GM23248 (cell line): ENCODE results near the gene COPS6. TPM values are rescaled to one million over a fixed set of nuclear protein-coding genes. Genes with fewer than 3 reads are reported as not detected.

Experiments used
- DNase-seq: peaks from one replicate; pipeline ENCODE4 v3.0.0-alpha.2; 2015
- H2AFZ ChIP-seq: fragments of 200-600 bp; sonication (generic); 2 replicates; pipeline ENCODE4 v1.6.1; 2016; ENCODE audit warnings: antibody characterized with exemption
- H3F3A ChIP-seq: fragments of 200-600 bp; sonication (generic); 2 replicates; pipeline ENCODE4 v1.6.1; 2016; ENCODE audit warnings: mild to moderate bottlenecking, antibody characterized with exemption, mixed run types; ENCODE audit not compliant: insufficient read depth
- H3K27ac ChIP-seq: fragments of 200-600 bp; sonication (generic); 2 replicates; pipeline ENCODE4 v1.5.1; 2016; ENCODE audit warnings: mild to moderate bottlenecking
- H3K27me3 ChIP-seq: fragments of 200-600 bp; sonication (generic); replicated peaks from 2 replicates; pipeline ENCODE4 v1.6.1; 2016; ENCODE audit warnings: mild to moderate bottlenecking; ENCODE audit not compliant: insufficient read depth
- H3K36me3 ChIP-seq: fragments of 200-600 bp; sonication (generic); 2 replicates; pipeline ENCODE4 v1.6.1; 2016; ENCODE audit warnings: low read depth, mild to moderate bottlenecking
- H3K4me1 ChIP-seq: fragments of 200-600 bp; sonication (generic); 2 replicates; pipeline ENCODE4 v1.6.1; 2016; ENCODE audit warnings: mild to moderate bottlenecking; ENCODE audit not compliant: insufficient read depth
- H3K4me2 ChIP-seq: fragments of 200-600 bp; sonication (generic); one replicate; pipeline ENCODE4 v1.6.1; 2016; ENCODE audit warnings: mild to moderate bottlenecking; ENCODE audit not compliant: unreplicated experiment
- H3K4me3 ChIP-seq: fragments of 200-600 bp; sonication (generic); 2 replicates; pipeline ENCODE4 v1.5.1; 2016; ENCODE audit warnings: mild to moderate bottlenecking
- H3K79me2 ChIP-seq: fragments of 200-600 bp; sonication (generic); 2 replicates; pipeline ENCODE4 v1.6.1; 2016; ENCODE audit warnings: mild to moderate bottlenecking; ENCODE audit not compliant: insufficient read depth
- H3K9ac ChIP-seq: fragments of 200-600 bp; sonication (generic); 2 replicates; pipeline ENCODE4 v1.6.1; 2016; ENCODE audit warnings: mild to moderate bottlenecking
- H3K9me2 ChIP-seq: fragments of 200-600 bp; sonication (generic); 2 replicates; pipeline ENCODE4 v1.6.1; 2016; ENCODE audit warnings: mixed run types, mild to moderate bottlenecking, moderate library complexity; ENCODE audit not compliant: insufficient read depth
- H3K9me3 ChIP-seq: fragments of 200-600 bp; sonication (generic); one replicate; pipeline ENCODE4 v1.6.1; 2017; ENCODE audit warnings: low read depth
- H4K20me1 ChIP-seq: fragments of 200-600 bp; sonication (generic); 2 replicates; pipeline ENCODE4 v1.6.0; 2016; ENCODE audit not compliant: insufficient read depth
- EZH2 ChIP-seq: fragments of 200-600 bp; sonication (generic); IDR thresholded peaks from 2 replicates; pipeline ENCODE4 v1.6.1; 2018; ENCODE audit warnings: antibody characterized with exemption, mild to moderate bottlenecking; ENCODE audit not compliant: insufficient read depth, poor library complexity, severe bottlenecking
- EZH2phosphoT487 ChIP-seq: fragments of 200-600 bp; sonication (generic); IDR thresholded peaks from 2 replicates; pipeline ENCODE4 v1.6.1; 2018; ENCODE audit warnings: antibody characterized with exemption, moderate library complexity, mild to moderate bottlenecking, low read depth; ENCODE audit not compliant: insufficient read depth
- WGBS, 2 experiments: methylation state at CpG; one replicate each; pipeline ENCODE4 v1.1.6; 2015 to 2017; ENCODE audit warnings: low lambda C conversion rate in 2 of 2, low coverage in 1 of 2; ENCODE audit errors: missing lambda C conversion rate in 2 of 2; 5-methylcytosine and 5-hydroxymethylcytosine counted together
- in situ Hi-C: fragments of 300-500 bp; cut with MboI; formaldehyde crosslinking; loops from 2 replicates; pipeline ENCODE4 v1.15.0; 2020
- polyA plus RNA-seq: library from polyadenylated mRNA; unstranded; fragments of >200 nt; fragmentation: Nextera tagmentation; extraction: Ambion mirVana; gene quantifications from 2 replicates; pipeline ENCODE4 v1.2.1, GENCODE V29; 2016
- total RNA-seq: library from RNA; depleted of rRNA; stranded (reverse); fragments of >200 nt; shearing (Covaris generic); gene quantifications from 2 replicates; pipeline ENCODE4 v1.2.3, GENCODE V29; 2014

The COPS6 gene
- total and polyA plus RNA-seq, 2 experiments from 2014 or later: 79.1 to 214 TPM

DNA sequence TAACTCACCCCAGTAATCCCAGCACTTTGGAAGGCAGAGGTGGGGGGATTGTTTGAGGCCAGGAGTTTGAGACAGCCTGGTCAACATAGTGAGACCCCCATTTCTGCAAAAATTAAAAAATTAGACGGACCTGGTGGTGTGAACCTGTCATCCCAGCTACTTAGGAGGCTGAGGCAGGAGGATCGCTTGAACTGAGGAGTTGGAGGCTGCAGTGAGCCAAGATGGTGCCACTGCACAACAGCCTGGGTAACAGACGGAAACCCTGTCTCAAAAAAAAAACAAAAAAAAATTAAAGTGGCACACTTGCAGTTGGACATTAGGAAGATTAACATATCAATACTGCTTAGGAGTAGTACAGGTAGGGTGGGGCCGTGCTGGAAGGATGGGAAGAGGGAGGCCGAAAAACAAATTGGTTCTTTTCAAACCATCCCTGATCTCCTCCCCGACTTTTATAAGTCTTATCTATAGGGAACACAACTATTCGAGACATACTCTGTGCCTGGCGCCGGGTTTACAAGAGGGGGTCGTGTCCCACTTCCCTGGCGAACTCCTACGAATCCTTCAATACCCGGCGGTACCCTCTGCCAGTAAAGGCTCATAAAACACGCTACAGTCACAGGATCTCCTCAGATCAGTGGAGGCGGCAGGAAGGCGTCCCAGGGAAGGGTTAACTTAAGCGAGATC is 29.8 kb downstream of the COPS6 start:
- 17% methylated on average over 18 of the region's 18 CpGs for WGBS, 2 experiments
- in situ Hi-C loops: no loop called here
- H2AFZ ChIP-seq: peak overlapping the region; percentile 86
- peak overlapping the region; percentile 76 for H3K4me2 ChIP-seq
- H3K9me2 ChIP-seq: no peaks in the 10 kb centered on the region
- no peaks in the 10 kb centered on the region for H3K36me3 ChIP-seq
- H3K9me3 ChIP-seq: no peaks in the 10 kb centered on the region
- no peak for DNase-seq
- peak overlapping the region; percentile 87 for H3K27ac ChIP-seq
- H3F3A ChIP-seq: peaks cover 4% of the 10 kb centered on the region
- H3K9ac ChIP-seq: peak overlapping the region; percentile 84
- H3K79me2 ChIP-seq: peaks cover 43% of the 10 kb centered on the region
- H3K4me3 ChIP-seq: peak overlapping the region; percentile 88
- no peak for TF ChIP-seq EZH2phosphoT487
- TF ChIP-seq EZH2: no peak
- H4K20me1 ChIP-seq: no peaks in the 10 kb centered on the region
- H3K4me1 ChIP-seq: peaks cover 10% of the 10 kb centered on the region; the same call in 1 of the 2 replicates
- no peaks in the 10 kb centered on the region for H3K27me3 ChIP-seq

DNA sequence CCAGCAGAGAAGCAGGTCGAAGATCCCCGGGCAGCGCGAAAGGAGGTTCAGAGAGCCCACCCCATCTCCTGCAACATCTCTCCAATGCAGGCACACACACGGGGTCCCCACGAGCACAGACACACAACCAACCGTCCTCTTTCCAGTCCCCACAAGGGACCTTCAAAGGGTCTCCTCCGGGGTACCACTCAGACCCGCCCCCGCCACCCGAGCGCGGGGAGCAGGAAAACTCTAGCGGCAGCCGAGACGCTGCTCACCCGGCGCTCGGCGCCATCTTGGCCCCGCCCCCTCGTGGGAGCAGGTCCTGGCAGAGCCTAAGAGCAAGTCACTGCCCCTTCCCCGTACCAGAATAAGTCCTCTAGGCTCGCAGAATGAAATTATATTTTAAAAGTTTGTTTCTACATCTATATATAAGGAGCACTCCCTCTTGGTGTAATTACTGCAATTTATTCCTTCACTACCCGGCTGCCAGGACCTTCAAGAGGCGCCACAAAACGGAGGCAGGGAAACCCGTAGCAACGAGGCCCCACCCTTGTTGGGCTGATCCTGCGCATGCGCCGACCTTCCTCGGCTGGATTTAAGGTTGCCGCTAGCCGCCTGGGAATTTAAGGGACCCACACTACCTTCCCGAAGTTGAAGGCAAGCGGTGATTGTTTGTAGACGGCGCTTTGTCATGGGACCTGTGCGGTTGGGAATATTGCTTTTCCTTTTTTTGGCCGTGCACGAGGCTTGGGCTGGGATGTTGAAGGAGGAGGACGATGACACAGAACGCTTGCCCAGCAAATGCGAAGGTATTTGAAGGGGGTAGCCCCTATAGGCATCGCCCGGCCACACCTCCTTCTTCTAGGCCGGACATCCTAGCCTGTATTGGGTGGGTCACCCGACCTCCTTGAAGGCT is 30.6 kb downstream of the COPS6 start, which contains the start of the genes CNPY4 and TAF6:
Gene CNPY4 (plus strand): TSS at position 563 of the 898 bp plus-strand sequence. CDS start 111 bp downstream, at position 674.
Gene TAF6 (minus strand): TSS at position 287 of the 898 bp plus-strand sequence. CDS start 5,149 bp downstream, outside the sequence.
- peak within 1 kb of the TSS; percentile 84 for H3K9ac ChIP-seq
- 1% methylated on average over 46 to 49 of the region's 49 CpGs for WGBS, 2 experiments
- in situ Hi-C loops: no loop called here

DNA sequence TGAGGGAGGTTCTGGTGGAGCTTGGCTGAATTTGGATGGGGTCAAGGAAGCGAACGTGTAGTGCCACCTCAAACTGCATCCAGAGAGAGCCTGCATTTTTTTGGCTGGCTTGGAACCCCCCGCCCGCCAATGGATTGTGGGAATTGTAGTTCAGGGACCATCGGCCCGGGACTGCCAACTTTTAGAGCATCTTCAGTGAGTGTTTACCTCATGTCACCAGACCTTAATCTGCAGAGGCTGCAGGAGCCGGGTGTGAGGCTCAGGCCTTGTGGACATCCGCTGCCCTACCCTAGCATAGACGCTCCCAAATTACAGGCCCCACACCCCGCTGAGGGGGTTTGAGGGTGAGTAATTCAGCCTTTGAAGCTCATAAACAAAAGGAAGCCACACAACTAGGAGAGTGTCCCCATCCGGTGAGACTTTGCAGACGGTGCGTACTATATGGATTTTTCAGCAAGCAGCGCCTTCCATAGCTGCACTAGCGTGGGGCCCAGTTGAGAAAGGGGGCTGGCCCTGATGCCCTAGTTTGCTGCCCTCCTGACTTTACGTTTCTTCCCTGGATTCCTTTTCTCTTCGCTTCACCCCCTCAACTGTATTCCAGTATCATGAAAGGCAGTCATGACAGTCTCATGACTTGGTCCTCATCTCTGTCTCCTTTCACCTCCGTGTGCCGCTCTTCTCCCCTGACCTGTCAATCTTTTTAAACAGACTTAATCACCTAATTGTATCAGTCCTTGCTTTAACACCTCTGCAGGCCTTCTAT is 31.4 kb downstream of the COPS6 start:
- Histone ChIP-seq H4K20me1 (no peaks in the 10 kb centered on the region), H3K4me1 (peaks cover 10% of the 10 kb centered on the region; the same call in 1 of the 2 replicates), H3K36me3 (no peaks in the 10 kb centered on the region), H2AFZ (peak overlapping the region; percentile 86), H3K9me3 (no peaks in the 10 kb centered on the region), H3K4me3 (peak overlapping the region; percentile 88), H3K9me2 (no peaks in the 10 kb centered on the region), H3K27me3 (no peaks in the 10 kb centered on the region), H3K9ac (peak overlapping the region; percentile 84), H3F3A (peaks cover 4% of the 10 kb centered on the region), H3K27ac (peak overlapping the region; percentile 87), H3K79me2 (peaks cover 43% of the 10 kb centered on the region), H3K4me2 (peak overlapping the region; percentile 76)
- 6 to 11% methylated on average over 19 of the region's 19 CpGs for WGBS, 2 experiments
- in situ Hi-C loops: no loop called here
- DNase-seq: peak; percentile 83
- TF ChIP-seq EZH2 (no peak), EZH2phosphoT487 (no peak)

More for the DNA sequence above, 30.6 kb downstream of the COPS6 start, which contains the start of the genes CNPY4 and TAF6:
- DNase-seq: peak; percentile 97
- H3K79me2 ChIP-seq: peaks cover 43% of the 10 kb centered on the region
- TF ChIP-seq EZH2phosphoT487 (no peak), EZH2 (no peak)
- peak within 1 kb of the TSS; percentile 86 for H2AFZ ChIP-seq
- H3F3A ChIP-seq: peaks cover 4% of the 10 kb centered on the region
- no peaks in the 10 kb centered on the region for H3K9me2 ChIP-seq
- H4K20me1 ChIP-seq: no peaks in the 10 kb centered on the region
- peak within 1 kb of the TSS; percentile 87 for H3K27ac ChIP-seq
- peaks cover 10% of the 10 kb centered on the region; the same call in 1 of the 2 replicates for H3K4me1 ChIP-seq
- no peaks in the 10 kb centered on the region for H3K36me3 ChIP-seq
- peak within 1 kb of the TSS; percentile 88 for H3K4me3 ChIP-seq
- no peaks in the 10 kb centered on the region for H3K9me3 ChIP-seq
- no peaks in the 10 kb centered on the region for H3K27me3 ChIP-seq
- peak within 1 kb of the TSS; percentile 76 for H3K4me2 ChIP-seq

DNA sequence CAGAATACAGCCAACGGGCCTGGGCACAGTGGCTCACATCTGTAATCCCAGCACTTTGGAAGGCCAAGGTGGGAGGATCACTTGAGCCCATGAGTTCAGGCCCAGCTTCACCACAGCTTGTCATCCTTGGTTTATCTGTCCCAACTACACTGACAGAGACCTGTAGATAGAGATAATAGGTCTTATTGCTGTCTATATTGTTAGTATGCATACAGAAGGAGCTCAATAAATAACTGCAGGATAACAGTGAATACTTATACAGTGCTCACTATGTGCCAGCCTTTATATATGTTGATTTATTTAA is 31.9 kb downstream of the COPS6 start:
- no peak for DNase-seq
- Histone ChIP-seq H3K4me2 (peak overlapping the region; percentile 76), H3K79me2 (peaks cover 46% of the 10 kb centered on the region), H3F3A (peaks cover 4% of the 10 kb centered on the region), H3K4me3 (peak overlapping the region; percentile 88), H4K20me1 (no peaks in the 10 kb centered on the region), H3K27me3 (no peaks in the 10 kb centered on the region), H3K36me3 (no peaks in the 10 kb centered on the region), H3K9me2 (no peaks in the 10 kb centered on the region), H3K9me3 (no peaks in the 10 kb centered on the region), H3K27ac (peak overlapping the region; percentile 87), H3K4me1 (peaks cover 10% of the 10 kb centered on the region; the same call in 1 of the 2 replicates), H2AFZ (peak overlapping the region; percentile 86), H3K9ac (peak overlapping the region; percentile 84)
- TF ChIP-seq EZH2phosphoT487: no peak
- no peak for TF ChIP-seq EZH2
- in situ Hi-C loops: no loop called here
- 0% methylated on average over 1 of the region's 1 CpG for WGBS, 2 experiments
